Lung microvascular endothelial cell (primary cell): Measurements from ENCODE around the gene LHFPL6. TPM values are rescaled to one million over a fixed set of nuclear protein-coding genes. Genes with fewer than 3 reads are reported as not detected.

ENCODE experiments used
- DNase-seq, 2 donors: peaks; one replicate each; pipeline versions ENCODE4 v3.0.0 to v3.0.0-alpha.2; 2010; ENCODE audit warnings: low read depth in 2 of 2
- total RNA-seq: library from RNA; depleted of rRNA; stranded (reverse); fragments of >200 nt; gene quantifications from 2 replicates; pipeline ENCODE4 v1.2.1, GENCODE V29; 2014

The LHFPL6 gene
- total RNA-seq, 1 donor from 2014 or later: 72.6 TPM

GRCh38 chr13:39389013-39389412 is 214.0 kb downstream of the LHFPL6 start:
- DNase-seq: no peak

- DNase-seq: peak in 1 of 2 donors; percentile 41
Measured at GRCh38 chr13:39385621-39386231, 217.3 kb downstream of the LHFPL6 start.

GRCh38 chr13:39385154-39385553 is 217.8 kb downstream of the LHFPL6 start:
- no peak for DNase-seq

- DNase-seq: no peak
Measured at GRCh38 chr13:39381456-39381855, 221.5 kb downstream of the LHFPL6 start.

GRCh38 chr13:39379667-39380655 is 223.0 kb downstream of the LHFPL6 start:
- no peak for DNase-seq

GRCh38 chr13:39379118-39379517 is 223.9 kb downstream of the LHFPL6 start:
- no peak for DNase-seq

GRCh38 chr13:39378306-39378705 is 224.7 kb downstream of the LHFPL6 start:
- DNase-seq: no peak

- no peak for DNase-seq
Measured at GRCh38 chr13:39377699-39378098, 225.3 kb downstream of the LHFPL6 start.

GRCh38 chr13:39376076-39376475 is 226.9 kb downstream of the LHFPL6 start:
- DNase-seq: no peak

- no peak for DNase-seq
Measured at GRCh38 chr13:39375601-39376000, 227.4 kb downstream of the LHFPL6 start.

- DNase-seq: no peak
Measured at GRCh38 chr13:39374741-39375189, 228.2 kb downstream of the LHFPL6 start.

- no peak for DNase-seq
Measured at GRCh38 chr13:39373145-39373544, 229.8 kb downstream of the LHFPL6 start.

GRCh38 chr13:39371706-39372105 is 231.3 kb downstream of the LHFPL6 start:
- DNase-seq: no peak

- DNase-seq: no peak
Measured at GRCh38 chr13:39370554-39370953, 232.4 kb downstream of the LHFPL6 start.

GRCh38 chr13:39370048-39370447 is 232.9 kb downstream of the LHFPL6 start:
- no peak for DNase-seq

- no peak for DNase-seq
Measured at GRCh38 chr13:39369161-39369890, 233.7 kb downstream of the LHFPL6 start.

- DNase-seq: no peak
Measured at GRCh38 chr13:39365879-39366278, 237.1 kb downstream of the LHFPL6 start.

GRCh38 chr13:39364947-39365468 is 238.0 kb downstream of the LHFPL6 start:
- DNase-seq: no peak

- DNase-seq: no peak
Measured at GRCh38 chr13:39363382-39363772, 239.6 kb downstream of the LHFPL6 start.

GRCh38 chr13:39362652-39363381 is 240.2 kb downstream of the LHFPL6 start:
- no peak for DNase-seq

GRCh38 chr13:39353988-39354387 is 249.0 kb downstream of the LHFPL6 start:
- DNase-seq: no peak
